Stomach (tissue), 9 donors: ENCODE results near the gene SC5D. TPM values are rescaled to one million over a fixed set of nuclear protein-coding genes. Genes with fewer than 3 reads are reported as not detected.
A peak's percentile ranks its signal among the peaks of the same experiment; 100 is the strongest.

Source experiments
- DNase-seq, 2 donors: peaks; one replicate each; pipeline versions ENCODE4 v3.0.0 to v3.0.0-alpha.2; 2013 to 2019
- H3K27ac ChIP-seq, 5 donors: fragments of 200-600 bp in 4 of 5; sonication (generic) in 4 of 5; one replicate each; pipeline ENCODE4 v1.5.1; 2013 to 2019; ENCODE audit warnings: mild to moderate bottlenecking in 1 of 5, moderate library complexity in 1 of 5
- H3K27me3 ChIP-seq, 3 donors: fragments of 200-600 bp; sonication (generic); one replicate each; pipeline ENCODE4 v1.5.1; 2017 to 2019; ENCODE audit warnings: mixed run types in 1 of 3
- H3K36me3 ChIP-seq, 4 donors: fragments of 200-600 bp; sonication (generic); 1 replicate in 3 of 4; 2 replicates in 1 of 4; pipeline ENCODE4 v1.5.1; 2016 to 2019
- H3K4me1 ChIP-seq, 4 donors: fragments of 200-600 bp; sonication (generic); one replicate each; pipeline ENCODE4 v1.5.1; 2016 to 2019
- H3K4me3 ChIP-seq, 4 donors: fragments of 200-600 bp; sonication (generic) in 3 of 4; one replicate each; pipeline ENCODE4 v1.5.1; 2016 to 2019; ENCODE audit warnings: mild to moderate bottlenecking in 1 of 4
- H3K9me3 ChIP-seq, 4 donors: fragments of 200-600 bp; sonication (generic); one replicate each; pipeline ENCODE4 v1.5.1; 2016 to 2019
- CTCF ChIP-seq, 7 experiments: fragments of 450-650 bp in 4 of 7; fragments of 200-600 bp in 3 of 7; sonication (generic) in 3 of 7; IDR thresholded peaks; one replicate each; pipeline ENCODE4 v1.5.1; 2016 to 2019; ENCODE audit warnings: antibody characterized with exemption in 7 of 7, control low read depth in 2 of 7, mild to moderate bottlenecking in 1 of 7
- EP300 ChIP-seq: sonication (generic); formaldehyde crosslinking; IDR thresholded peaks from one replicate; pipeline ENCODE4 v1.6.1; 2017; ENCODE audit warnings: antibody characterized with exemption
- POLR2A ChIP-seq, 4 donors: fragments of 450-650 bp; IDR thresholded peaks; one replicate each; pipeline ENCODE4 v1.6.1; 2016; ENCODE audit warnings: antibody characterized with exemption in 4 of 4, control low read depth in 2 of 4, mild to moderate bottlenecking in 1 of 4, moderate library complexity in 1 of 4
- POLR2AphosphoS5 ChIP-seq, 3 donors: sonication (generic); formaldehyde crosslinking; IDR thresholded peaks; one replicate each; pipeline ENCODE4 v1.6.1; 2016; ENCODE audit warnings: antibody characterized with exemption in 3 of 3
- WGBS, 5 donors: extraction: QIAGEN DNeasy Blood & Tissue Kit in 3 of 5; methylation state at CpG; one replicate each; pipeline versions ENCODE4 v1.1.5 to v1.1.7; 2013 to 2018; 5-methylcytosine and 5-hydroxymethylcytosine counted together
- intact Hi-C: fragments of 100-400 bp; cut with DNase I; formaldehyde crosslinking; loops from one replicate; pipeline ENCODE4 v1.15.1; 2023; ENCODE audit warnings: low total_unique reads
- polyA plus RNA-seq, 3 donors: library from polyadenylated mRNA; stranded (reverse); fragments of 200-250 nt; gene quantifications; one replicate each; pipeline ENCODE4 v1.2.3, GENCODE V29; 2013
- total RNA-seq, 5 donors: library from RNA; depleted of rRNA; stranded (reverse); fragments of >200 nt; gene quantifications; one replicate each; pipeline versions ENCODE4 v1.1.0 to v1.2.3, GENCODE V29; 2014 to 2016
- donor health status: healthy with polysubstance abuse.
- donor health status: Bipolar disorder and iron deficiency.
- donor health status: healthy.

SC5D gene
- total and polyA plus RNA-seq, 8 donors, result 8.2 to 129 (median 16.6) TPM

GRCh38 chr11:121351083-121351630 lies 58.6 kb downstream of the SC5D start:
- 64 to 72% (median 72%) methylated on average over 7 of the region's 7 CpGs for WGBS, 5 donors
- TF ChIP-seq CTCF (IDR thresholded peaks at IDR 0.05) (no peak), EP300 (no peak), POLR2AphosphoS5 (IDR thresholded peaks at IDR 0.05) (no peak), POLR2A (IDR thresholded peaks at IDR 0.05) (no peak)
- Histone ChIP-seq H3K4me1 (peaks cover 0 to 18% (median 0%) of the 10 kb centered on the region in 4 donors), H3K27ac (no peak overlapping the region), H3K36me3 (no peaks in the 10 kb centered on the region), H3K27me3 (no peaks in the 10 kb centered on the region), H3K9me3 (no peaks in the 10 kb centered on the region), H3K4me3 (no peak overlapping the region)
- intact Hi-C loops, result no loop called here
- peak in 1 of 2 donors; percentile 46 for DNase-seq

GRCh38 chr11:121352251-121352891 lies 59.8 kb downstream of the SC5D start:
- Histone ChIP-seq H3K36me3 (no peaks in the 10 kb centered on the region), H3K27ac (no peak overlapping the region), H3K27me3 (no peaks in the 10 kb centered on the region), H3K4me3 (no peak overlapping the region), H3K4me1 (peaks cover 0 to 20% (median 0%) of the 10 kb centered on the region in 4 donors), H3K9me3 (no peaks in the 10 kb centered on the region)
- 62 to 70% (median 63%) methylated on average over 8 of the region's 8 CpGs for WGBS, 5 donors
- TF ChIP-seq EP300 (no peak), POLR2AphosphoS5 (IDR thresholded peaks at IDR 0.05) (no peak)
- DNase-seq, result peak in 1 of 2 donors; percentile 32
- intact Hi-C loops, result no loop called here

- H3K36me3 ChIP-seq, result no peaks in the 10 kb centered on the region
- H3K9me3 ChIP-seq, result no peaks in the 10 kb centered on the region
- H3K27ac ChIP-seq, result no peak overlapping the region
- DNase-seq, result no peak
- peaks cover 0 to 15% (median 4%) of the 10 kb centered on the region in 4 donors for H3K4me1 ChIP-seq
- no peak overlapping the region for H3K4me3 ChIP-seq
- WGBS, 5 donors, result 94 to 97% (median 96%) methylated on average over 1 of the region's 1 CpG
- TF ChIP-seq CTCF (IDR thresholded peaks at IDR 0.05) (no peak), POLR2A (IDR thresholded peaks at IDR 0.05) (no peak), EP300 (no peak), POLR2AphosphoS5 (IDR thresholded peaks at IDR 0.05) (no peak)
- H3K27me3 ChIP-seq, result no peaks in the 10 kb centered on the region
- intact Hi-C loops, result no loop called here
Observed at GRCh38 chr11:121354192-121354591, 61.6 kb downstream of the SC5D start.

- 76 to 86% (median 81%) methylated on average over 3 of the region's 3 CpGs for WGBS, 5 donors
- intact Hi-C loops, result no loop called here
- H3K9me3 ChIP-seq, result no peaks in the 10 kb centered on the region
Observed at GRCh38 chr11:121356357-121356756, 63.8 kb downstream of the SC5D start.

More at GRCh38 chr11:121356357-121356756, 63.8 kb downstream of the SC5D start:
- TF ChIP-seq EP300 (no peak), POLR2A (IDR thresholded peaks at IDR 0.05) (no peak)
- Histone ChIP-seq H3K27ac (no peak overlapping the region), H3K27me3 (no peaks in the 10 kb centered on the region), H3K36me3 (no peaks in the 10 kb centered on the region), H3K4me1 (peaks cover 0 to 9% (median 3%) of the 10 kb centered on the region in 4 donors), H3K4me3 (no peak overlapping the region)
- DNase-seq, result no peak

Other genes starting within 250 kb of the SC5D start
- 1 to 10 TPM in 2 of 5 donors, not detected in 3; 1.1 to 1.4 TPM for gene TECTA, start 191.5 kb upstream of the SC5D start, total RNA-seq
- under 1 TPM; 0.06 to 0.25 (median 0.15) TPM for gene TECTA, start 191.5 kb upstream of the SC5D start, polyA plus RNA-seq
- 100 to 1,000 TPM in 1 of 5 donors, 10 to 100 TPM in 4; 17.2 to 161 (median 25.9) TPM for gene SORL1, start 159.5 kb downstream of the SC5D start, total RNA-seq
- gene SORL1, start 159.5 kb downstream of the SC5D start, polyA plus RNA-seq, result 1 to 10 TPM in 2 of 3 donors, under 1 TPM in 1; 0.76 to 2.0 (median 1.8) TPM